GM23248 (cell line): ENCODE measurements around the gene ABHD17A.
"Not testable (repeated sequence)": the region's sequence is repeated elsewhere in the genome, so short reads cannot be mapped to it uniquely, and the experiment has no call there.

Experiments used
- EZH2 ChIP-seq: fragments of 200-600 bp; sonication (generic); IDR thresholded peaks from 2 replicates; pipeline ENCODE4 v1.6.1; 2018; ENCODE audit warnings: antibody characterized with exemption, mild to moderate bottlenecking; ENCODE audit not compliant: insufficient read depth, poor library complexity, severe bottlenecking
- EZH2phosphoT487 ChIP-seq: fragments of 200-600 bp; sonication (generic); IDR thresholded peaks from 2 replicates; pipeline ENCODE4 v1.6.1; 2018; ENCODE audit warnings: antibody characterized with exemption, moderate library complexity, mild to moderate bottlenecking, low read depth; ENCODE audit not compliant: insufficient read depth

GRCh38 chr19:1877280-1877660 lies 8.0 kb downstream of the ABHD17A start:
- not testable (repeated sequence) for TF ChIP-seq EZH2, EZH2phosphoT487
